ENCODE measurements around the gene IL17REL.

The IL17REL gene

GRCh38 chr22:50012211-50013181 is at the start of gene IL17REL:
IL17REL (minus strand) TSS chr22:50012765; CDS start chr22:50012646, 119 bp downstream.
- no peak for DNase-seq (ENCODE audit: low read depth)

GRCh38 chr22:50061824-50062355 is 49.3 kb upstream of the IL17REL start:
- DNase-seq (ENCODE audit: low read depth): no peak

GRCh38 chr22:50061141-50061823 is 48.7 kb upstream of the IL17REL start:
- no peak for DNase-seq (ENCODE audit: low read depth)

- DNase-seq (ENCODE audit: low read depth): no peak
Measured at GRCh38 chr22:50060441-50061140, 48.0 kb upstream of the IL17REL start.

GRCh38 chr22:50059881-50060262 is 47.3 kb upstream of the IL17REL start:
- no peak for DNase-seq (ENCODE audit: low read depth)

DNA sequence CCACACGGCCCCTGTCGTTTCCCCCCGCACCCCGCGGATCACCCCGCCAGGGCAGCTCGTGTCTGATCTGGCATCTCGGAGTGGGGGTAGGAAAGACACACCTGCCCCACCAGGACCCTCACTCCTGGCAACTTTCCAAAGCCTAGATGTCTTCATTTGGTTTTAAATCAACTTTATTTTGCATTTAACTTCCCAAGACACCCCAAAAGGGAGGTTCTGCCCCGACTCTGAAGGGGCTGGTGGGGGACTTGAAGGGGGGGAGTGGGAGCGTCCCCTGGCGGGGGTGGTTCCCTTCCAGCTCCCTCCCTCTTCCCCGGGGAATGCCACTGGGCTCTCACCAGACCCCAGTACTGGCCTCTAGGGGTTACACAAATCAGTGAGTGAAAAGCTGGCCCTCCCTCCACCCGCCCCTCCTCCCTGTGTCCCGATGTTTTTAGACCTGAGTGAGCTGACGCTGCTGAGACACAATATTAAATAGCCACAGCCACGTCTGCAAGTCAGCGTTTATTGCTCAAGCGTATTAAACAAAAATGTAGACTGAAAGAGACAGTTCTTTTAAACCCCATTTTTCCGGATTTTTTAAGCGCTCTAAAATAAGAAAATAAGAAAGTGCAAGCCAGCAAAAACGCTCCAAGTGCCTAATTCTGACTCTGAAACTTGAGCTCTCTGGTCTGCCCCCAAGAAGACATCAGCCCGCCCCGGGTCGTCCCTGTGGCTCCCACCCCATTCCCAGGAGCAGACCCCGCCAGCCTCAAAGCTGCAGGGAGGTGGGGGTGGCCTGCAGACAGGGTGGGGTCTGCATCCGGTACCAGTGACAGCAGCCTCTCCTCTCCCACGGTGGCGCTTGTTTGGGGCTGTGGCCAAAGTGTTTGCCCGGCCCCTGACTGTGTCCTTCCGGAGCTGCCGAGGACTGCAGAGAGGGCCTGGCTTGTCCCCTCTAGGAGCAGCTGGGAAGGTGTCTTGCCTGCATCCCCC is 46.6 kb upstream of the IL17REL start:
- no peak for DNase-seq (ENCODE audit: low read depth)

DNA sequence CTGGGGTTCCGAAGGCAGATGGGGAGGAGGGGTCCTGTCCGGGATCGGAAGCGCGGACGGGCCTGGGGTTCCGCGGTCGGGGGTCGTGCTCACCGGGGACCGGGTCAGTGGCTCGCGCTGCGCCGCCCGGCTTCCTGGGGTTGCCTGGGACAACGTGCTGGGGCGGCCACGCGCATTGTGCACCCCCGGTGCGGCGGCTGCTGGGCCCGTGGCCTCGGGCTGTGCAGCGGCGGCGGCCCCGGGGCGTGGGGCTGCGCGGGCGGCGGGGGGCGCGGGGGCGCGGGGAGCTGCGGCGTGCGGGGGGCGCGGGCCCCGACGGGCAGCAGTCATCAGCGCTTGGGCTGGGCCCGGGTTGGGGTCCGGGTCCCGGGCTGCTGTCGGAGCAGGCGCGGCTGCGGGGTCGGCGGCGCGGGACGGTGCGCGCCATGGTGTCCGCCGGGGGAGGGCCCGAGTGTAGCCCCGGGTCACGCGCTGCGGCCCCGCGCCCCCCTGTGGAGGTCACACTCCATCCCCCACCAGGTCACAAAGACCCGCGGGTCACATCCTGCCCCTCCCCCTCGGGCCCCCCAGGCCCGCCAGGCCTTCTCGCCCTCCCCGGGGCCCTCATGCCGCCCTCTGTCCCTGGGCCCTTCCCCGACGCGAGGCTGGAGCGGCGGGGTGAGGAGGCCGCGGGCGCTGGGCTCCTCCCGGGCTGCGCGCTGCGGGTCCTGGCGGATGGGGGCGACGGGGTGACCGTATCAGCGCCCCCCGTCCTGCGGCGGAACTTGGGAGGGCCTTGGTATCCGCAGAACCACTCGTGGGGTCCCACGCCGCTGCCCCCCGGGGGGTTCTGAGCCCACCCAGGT is 45.7 kb upstream of the IL17REL start, which contains the start of gene TTLL8:
Gene TTLL8 (minus strand): TSS at position 238 of the 845 bp plus-strand sequence.
- DNase-seq (ENCODE audit: low read depth): no peak

GRCh38 chr22:50057278-50058060 is 44.9 kb upstream of the IL17REL start:
- no peak for DNase-seq (ENCODE audit: low read depth)

GRCh38 chr22:50056214-50056972 is 43.8 kb upstream of the IL17REL start:
- DNase-seq (ENCODE audit: low read depth): no peak

DNA sequence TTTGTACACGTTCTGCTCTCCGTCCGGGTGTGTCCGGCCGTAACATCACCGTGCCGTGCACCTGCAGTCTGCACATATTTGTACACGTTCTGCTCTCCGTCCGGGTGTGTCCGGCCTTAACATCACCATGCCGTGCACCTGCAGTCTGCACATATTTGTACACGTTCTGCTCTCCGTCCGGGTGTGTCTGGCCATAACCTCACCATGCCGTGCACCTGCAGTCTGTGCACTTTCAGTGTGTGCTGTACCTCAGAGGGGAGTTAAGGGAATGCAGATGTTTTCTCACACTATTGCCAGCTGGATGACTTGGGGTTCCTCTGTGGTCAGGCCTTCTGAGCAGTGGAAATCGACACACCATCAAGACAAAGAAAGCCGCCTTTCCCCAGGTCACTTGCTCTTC is 41.3 kb upstream of the IL17REL start:
- no peak for DNase-seq (ENCODE audit: low read depth)

- no peak for DNase-seq (ENCODE audit: low read depth)
Measured at GRCh38 chr22:50051930-50052329, 39.4 kb upstream of the IL17REL start.

DNA sequence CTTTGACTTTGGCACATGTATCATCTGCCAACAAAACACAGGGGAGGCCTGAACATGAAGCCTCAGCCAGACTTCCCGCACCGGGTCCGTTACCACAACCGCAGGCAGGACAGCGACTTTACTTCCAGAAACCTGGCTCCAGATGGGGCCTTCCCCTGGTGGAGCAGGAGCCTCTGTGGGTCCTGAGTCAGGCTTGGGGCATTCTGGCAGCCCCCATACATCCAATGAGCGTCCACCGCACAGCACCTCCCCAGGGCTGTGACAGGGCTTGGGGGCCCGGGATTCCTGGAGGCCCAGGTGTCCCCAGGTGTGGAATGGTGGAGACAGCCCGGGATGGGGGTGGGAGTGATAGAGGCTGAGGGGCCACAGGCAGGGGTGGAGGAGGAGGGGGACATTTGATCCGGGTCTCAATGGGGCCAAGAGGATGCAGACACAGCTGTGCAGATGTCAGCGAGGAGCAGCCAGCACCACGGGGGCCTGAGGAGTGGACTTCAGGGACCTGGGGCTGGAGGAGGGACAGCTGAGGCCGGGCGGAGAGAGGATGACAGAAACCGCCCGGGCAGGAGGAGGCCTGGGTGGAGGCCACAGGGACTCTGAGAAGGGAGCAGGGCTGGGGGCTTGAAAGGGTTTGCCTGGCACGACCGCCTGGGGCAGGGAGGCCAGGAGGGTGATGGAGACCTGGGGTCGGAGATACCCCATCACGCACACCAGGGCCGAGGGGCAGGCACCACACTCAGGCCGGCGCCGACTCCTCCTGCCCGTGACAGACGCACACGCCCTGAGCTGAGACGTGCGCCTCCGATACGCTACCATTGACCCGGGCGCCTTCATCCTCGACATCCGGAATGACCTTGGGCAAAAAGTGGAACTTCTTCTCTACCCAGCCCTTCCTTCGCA is 37.0 kb upstream of the IL17REL start:
- DNase-seq (ENCODE audit: low read depth): no peak

GRCh38 chr22:50048836-50049235 is 36.3 kb upstream of the IL17REL start:
- no peak for DNase-seq (ENCODE audit: low read depth)

DNA sequence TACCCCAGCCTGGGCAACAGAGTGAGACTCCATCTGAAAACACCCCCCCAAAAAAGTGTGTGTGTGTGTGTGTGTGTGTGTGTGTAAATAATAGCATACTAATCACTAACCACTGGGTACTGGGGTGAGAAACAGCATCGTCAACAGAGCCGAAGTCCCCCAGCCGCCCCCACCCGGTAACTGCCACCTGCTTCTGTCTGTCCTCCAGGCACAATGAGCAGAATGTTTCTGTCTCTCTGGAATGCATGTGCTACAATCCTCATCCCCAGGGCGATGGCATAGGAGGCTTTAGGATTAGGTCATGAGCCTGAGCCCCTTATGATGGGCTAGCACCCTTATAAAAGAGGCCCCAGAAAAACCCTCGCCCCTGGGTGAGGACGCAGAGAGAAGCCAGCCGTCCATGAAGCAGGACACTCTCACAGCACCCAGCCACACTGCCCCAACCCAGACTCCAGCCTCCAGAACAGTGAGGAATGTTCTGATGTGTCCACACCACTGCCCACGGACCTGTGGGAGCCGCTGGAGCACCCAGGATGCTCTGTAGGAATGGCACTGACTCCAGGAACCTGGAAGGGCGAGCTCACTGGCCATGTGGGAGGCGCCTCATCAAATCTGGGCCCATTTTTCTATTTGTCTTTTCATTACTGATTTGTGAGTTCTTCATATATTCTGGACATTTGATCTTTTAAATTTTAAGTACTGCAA is 35.6 kb upstream of the IL17REL start:
- DNase-seq (ENCODE audit: low read depth): no peak

DNA sequence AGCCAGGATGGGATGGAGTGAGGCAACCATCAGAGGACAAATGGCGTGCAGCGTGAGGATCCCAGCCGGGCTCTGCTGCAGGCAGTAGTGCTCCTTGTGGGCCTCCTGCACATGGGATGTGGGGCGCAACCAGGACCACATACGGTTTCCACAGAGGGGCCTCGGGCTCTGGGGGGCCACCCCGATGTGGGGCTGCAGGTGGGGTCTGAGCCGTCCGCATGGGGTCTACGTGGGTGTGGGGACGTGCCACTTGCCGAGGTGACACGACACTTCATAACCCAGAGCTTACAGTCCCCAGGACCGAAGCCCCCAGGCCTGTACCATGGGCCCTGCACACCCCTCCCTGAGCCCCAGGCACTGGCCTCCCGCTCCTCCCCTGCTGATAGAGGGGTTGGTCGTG is 34.8 kb upstream of the IL17REL start:
- no peak for DNase-seq (ENCODE audit: low read depth)

DNA sequence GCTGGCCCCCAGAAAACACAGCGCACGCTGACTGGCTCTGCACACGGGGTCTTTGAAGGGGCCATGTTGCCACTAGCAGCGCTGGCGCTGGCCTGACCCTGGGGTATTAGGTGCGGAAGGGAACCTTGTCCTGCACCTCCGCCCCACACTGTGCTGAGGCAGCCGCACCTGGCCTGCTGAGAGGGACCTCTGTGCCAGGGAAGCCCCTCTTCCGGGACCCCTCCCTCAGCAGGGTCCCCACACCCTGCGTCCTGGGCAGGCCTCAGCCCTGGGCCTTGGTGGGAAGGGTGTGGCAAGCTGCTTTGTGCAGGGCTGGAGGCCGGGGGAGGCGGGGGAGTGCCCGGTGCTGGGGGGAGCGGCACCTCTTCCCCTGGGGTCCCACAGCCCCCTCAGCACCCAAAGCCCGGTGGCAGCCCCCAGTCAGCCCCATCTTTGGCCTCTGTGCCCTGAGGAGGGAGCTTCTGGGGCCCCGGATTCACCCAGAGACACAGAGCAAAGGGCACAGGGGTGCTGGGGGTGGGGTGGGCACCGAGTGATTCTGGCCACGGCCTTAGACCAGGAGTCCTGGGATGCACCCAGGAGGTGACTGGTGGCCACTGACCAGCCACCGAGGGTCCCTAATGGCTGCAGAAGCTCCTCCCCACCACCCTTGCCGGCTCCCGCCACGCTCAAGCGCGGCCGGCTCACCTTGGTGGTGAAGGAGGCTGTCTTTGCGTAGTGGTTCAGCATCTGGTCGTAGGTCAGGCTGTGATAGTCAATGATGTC is 34.1 kb upstream of the IL17REL start:
- no peak for DNase-seq (ENCODE audit: low read depth)

Data from stimulated activated CD8-positive, alpha-beta memory T cell treated with anti-CD3 and anti-CD28 coated beads, Interleukin-12 subunit alpha, Interleukin-12 subunit beta, amount 100 ng/mL, for 1 hour (primary cell).